ENCODE measurements around the gene AOPEP. TPM values are rescaled to one million over a fixed set of nuclear protein-coding genes. Genes with fewer than 3 reads are reported as not detected.
"Not testable (repeated sequence)": the region's sequence is repeated elsewhere in the genome, so short reads cannot be mapped to it uniquely, and the experiment has no call there.

AOPEP gene
- total RNA-seq, 1 experiment from 2014 or later, result 41.0 TPM

GRCh38 chr9:94932652-94933510, 206.4 kb downstream of the AOPEP start:
- no peak for DNase-seq (ENCODE audit: low spot score)

- DNase-seq (ENCODE audit: low spot score), result no peak
Measured at GRCh38 chr9:94933511-94933828, 207.0 kb downstream of the AOPEP start.

- DNase-seq (ENCODE audit: low spot score), result no peak
Measured at GRCh38 chr9:94934816-94935328, 208.4 kb downstream of the AOPEP start.

- no peak for DNase-seq (ENCODE audit: low spot score)
Measured at GRCh38 chr9:94935396-94935795, 208.9 kb downstream of the AOPEP start.

GRCh38 chr9:94936419-94936818, 209.9 kb downstream of the AOPEP start:
- no peak for DNase-seq (ENCODE audit: low spot score)

GRCh38 chr9:94937214-94937903, 210.9 kb downstream of the AOPEP start:
- peak; percentile 93 for DNase-seq (ENCODE audit: low spot score)

GRCh38 chr9:94938384-94938783, 211.9 kb downstream of the AOPEP start:
- DNase-seq (ENCODE audit: low spot score), result no peak

GRCh38 chr9:94940296-94940695, 213.8 kb downstream of the AOPEP start:
- DNase-seq (ENCODE audit: low spot score), result not testable (repeated sequence)

GRCh38 chr9:94941211-94941875, 214.8 kb downstream of the AOPEP start:
- DNase-seq (ENCODE audit: low spot score), result peak; percentile 59

GRCh38 chr9:94944626-94945025, 218.1 kb downstream of the AOPEP start:
- DNase-seq (ENCODE audit: low spot score), result no peak

GRCh38 chr9:94945197-94946144, 219.0 kb downstream of the AOPEP start:
- peak; percentile 69 for DNase-seq (ENCODE audit: low spot score)

- DNase-seq (ENCODE audit: low spot score), result no peak
Measured at GRCh38 chr9:94946256-94946655, 219.8 kb downstream of the AOPEP start.

GRCh38 chr9:94948567-94949235, 222.2 kb downstream of the AOPEP start:
- no peak for DNase-seq (ENCODE audit: low spot score)

GRCh38 chr9:94949370-94949769, 222.9 kb downstream of the AOPEP start:
- no peak for DNase-seq (ENCODE audit: low spot score)

GRCh38 chr9:94950040-94950578, 223.6 kb downstream of the AOPEP start:
- DNase-seq (ENCODE audit: low spot score), result no peak

GRCh38 chr9:94950579-94951323, 224.3 kb downstream of the AOPEP start:
- peak; percentile 57 for DNase-seq (ENCODE audit: low spot score)

- DNase-seq (ENCODE audit: low spot score), result no peak
Measured at GRCh38 chr9:94951324-94952135, 225.0 kb downstream of the AOPEP start.

GRCh38 chr9:94952565-94953373, 226.3 kb downstream of the AOPEP start:
- no peak for DNase-seq (ENCODE audit: low spot score)

Data from A172 (cell line).